WERI-Rb-1 (cell line): ENCODE results near the gene DTL.

ENCODE experiments used
- DNase-seq: peaks from one replicate; pipeline ENCODE4 v3.0.0-alpha.2; 2020
- H3K27ac ChIP-seq: fragments of 250-450 bp; sonication (Bioruptor Pico); 2 replicates; pipeline ENCODE4 v1.5.1; 2020; ENCODE audit warnings: mild to moderate bottlenecking, moderate library complexity
- H3K27me3 ChIP-seq: fragments of 250-450 bp; sonication (Bioruptor Pico); 2 replicates; pipeline ENCODE4 v1.5.1; 2021; ENCODE audit warnings: mild to moderate bottlenecking, low read depth, moderate library complexity; ENCODE audit not compliant: insufficient read depth, severe bottlenecking
- H3K36me3 ChIP-seq: fragments of 250-450 bp; sonication (Bioruptor Pico); 2 replicates; pipeline ENCODE4 v1.5.1; 2020; ENCODE audit warnings: mild to moderate bottlenecking, moderate library complexity
- H3K4me3 ChIP-seq: 2 replicates; pipeline ENCODE4 v1.5.1; 2011; ENCODE audit warnings: low read depth, mild to moderate bottlenecking, control low read depth, low read length
- H3K9me3 ChIP-seq: fragments of 250-450 bp; sonication (Bioruptor Pico); 2 replicates; pipeline ENCODE4 v1.5.1; 2021; ENCODE audit warnings: mild to moderate bottlenecking, moderate library complexity; ENCODE audit not compliant: severe bottlenecking
- TF ChIP-seq, protein P1 (sequence below): IDR thresholded peaks from 2 replicates; pipeline ENCODE4 v1.5.1; 2011; ENCODE audit warnings: low read depth, mild to moderate bottlenecking, control low read depth, inconsistent platforms, low read length

The DTL gene

DNA sequence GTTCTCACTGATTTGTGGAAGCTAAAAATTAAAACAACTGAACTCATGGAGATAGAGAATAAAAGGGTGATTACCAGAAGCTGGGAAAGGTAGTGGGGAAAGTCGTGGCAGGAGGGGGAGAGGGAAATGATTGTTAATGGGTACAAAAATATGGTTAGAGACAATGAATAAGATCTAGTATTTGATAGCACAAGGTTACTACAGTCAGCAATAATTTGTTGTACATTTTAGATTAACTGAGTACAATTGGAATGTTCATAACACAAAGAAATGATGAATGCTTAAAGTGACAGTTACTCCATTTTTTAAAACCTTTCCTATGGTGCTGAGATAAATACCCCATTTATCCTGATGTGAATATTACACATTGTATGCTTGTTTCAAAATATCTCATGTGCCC, 102.3 kb downstream of the DTL start:
- no peak for DNase-seq
- H3K4me3 ChIP-seq, result no peak overlapping the region
- TF ChIP-seq, protein P1, sequence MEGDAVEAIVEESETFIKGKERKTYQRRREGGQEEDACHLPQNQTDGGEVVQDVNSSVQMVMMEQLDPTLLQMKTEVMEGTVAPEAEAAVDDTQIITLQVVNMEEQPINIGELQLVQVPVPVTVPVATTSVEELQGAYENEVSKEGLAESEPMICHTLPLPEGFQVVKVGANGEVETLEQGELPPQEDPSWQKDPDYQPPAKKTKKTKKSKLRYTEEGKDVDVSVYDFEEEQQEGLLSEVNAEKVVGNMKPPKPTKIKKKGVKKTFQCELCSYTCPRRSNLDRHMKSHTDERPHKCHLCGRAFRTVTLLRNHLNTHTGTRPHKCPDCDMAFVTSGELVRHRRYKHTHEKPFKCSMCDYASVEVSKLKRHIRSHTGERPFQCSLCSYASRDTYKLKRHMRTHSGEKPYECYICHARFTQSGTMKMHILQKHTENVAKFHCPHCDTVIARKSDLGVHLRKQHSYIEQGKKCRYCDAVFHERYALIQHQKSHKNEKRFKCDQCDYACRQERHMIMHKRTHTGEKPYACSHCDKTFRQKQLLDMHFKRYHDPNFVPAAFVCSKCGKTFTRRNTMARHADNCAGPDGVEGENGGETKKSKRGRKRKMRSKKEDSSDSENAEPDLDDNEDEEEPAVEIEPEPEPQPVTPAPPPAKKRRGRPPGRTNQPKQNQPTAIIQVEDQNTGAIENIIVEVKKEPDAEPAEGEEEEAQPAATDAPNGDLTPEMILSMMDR, result no peak
- no peaks in the 10 kb centered on the region for H3K27me3 ChIP-seq
- peaks cover 3% of the 10 kb centered on the region for H3K9me3 ChIP-seq
- H3K36me3 ChIP-seq, result no peaks in the 10 kb centered on the region
- no peak overlapping the region for H3K27ac ChIP-seq

DNA sequence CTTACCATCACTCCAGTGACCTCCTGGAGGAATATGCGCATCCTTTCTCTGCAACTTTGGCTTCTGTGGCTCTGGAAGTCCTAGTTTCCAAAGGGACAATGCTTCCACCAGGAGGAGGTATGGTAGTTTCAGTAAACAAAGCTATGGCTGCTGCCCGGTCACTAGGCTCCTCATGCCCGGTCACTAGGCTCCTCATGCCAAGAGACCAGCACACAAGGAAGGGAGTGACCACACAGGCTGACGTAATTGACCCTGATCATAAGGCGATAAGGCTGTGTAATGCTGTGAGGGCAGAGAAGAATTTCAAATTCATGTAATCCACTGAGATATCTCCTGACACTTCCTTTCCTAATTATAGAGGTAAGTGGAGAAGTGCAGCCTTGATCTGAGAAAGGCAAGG, 102.9 kb downstream of the DTL start:
- Histone ChIP-seq H3K9me3 (peaks cover 3% of the 10 kb centered on the region), H3K36me3 (no peaks in the 10 kb centered on the region), H3K27ac (no peak overlapping the region), H3K27me3 (no peaks in the 10 kb centered on the region), H3K4me3 (no peak overlapping the region)
- no peak for DNase-seq
- TF ChIP-seq, protein P1, result peak; percentile 14; the same call in 1 of the 2 replicates

DNA sequence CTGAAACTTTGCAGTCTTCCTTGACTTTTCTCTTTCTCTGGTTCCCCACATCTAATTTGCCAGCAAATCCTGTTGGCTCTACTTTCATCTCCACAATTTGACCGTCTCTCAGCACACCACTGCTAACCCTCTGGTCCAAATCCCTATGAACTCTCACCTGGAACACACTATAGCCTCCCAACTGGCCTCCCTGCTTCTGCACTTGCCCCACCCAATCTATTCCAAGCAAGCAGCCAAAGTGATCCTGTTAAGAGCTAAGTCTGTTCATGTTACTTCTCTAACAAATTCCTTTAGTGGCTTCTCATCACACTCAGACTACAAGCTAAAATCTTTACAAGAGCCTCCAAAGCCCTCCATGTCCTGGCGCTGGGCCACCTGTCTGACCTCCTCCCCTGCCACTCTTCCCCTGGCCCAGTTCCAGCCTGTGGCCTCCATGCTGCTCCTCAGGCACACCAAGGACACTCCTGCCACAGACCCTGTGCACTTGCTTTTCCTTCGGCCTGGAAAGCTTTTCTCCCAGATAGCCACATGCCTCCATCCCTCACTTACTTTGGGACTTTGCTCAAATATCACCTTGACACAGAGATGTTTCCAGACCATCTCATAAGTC, 104.1 kb downstream of the DTL start:
- no peaks in the 10 kb centered on the region for H3K9me3 ChIP-seq
- no peak for DNase-seq
- no peak overlapping the region for H3K27ac ChIP-seq
- no peak overlapping the region for H3K4me3 ChIP-seq
- no peaks in the 10 kb centered on the region for H3K27me3 ChIP-seq
- no peaks in the 10 kb centered on the region for H3K36me3 ChIP-seq
- TF ChIP-seq, protein P1, result no peak

DNA sequence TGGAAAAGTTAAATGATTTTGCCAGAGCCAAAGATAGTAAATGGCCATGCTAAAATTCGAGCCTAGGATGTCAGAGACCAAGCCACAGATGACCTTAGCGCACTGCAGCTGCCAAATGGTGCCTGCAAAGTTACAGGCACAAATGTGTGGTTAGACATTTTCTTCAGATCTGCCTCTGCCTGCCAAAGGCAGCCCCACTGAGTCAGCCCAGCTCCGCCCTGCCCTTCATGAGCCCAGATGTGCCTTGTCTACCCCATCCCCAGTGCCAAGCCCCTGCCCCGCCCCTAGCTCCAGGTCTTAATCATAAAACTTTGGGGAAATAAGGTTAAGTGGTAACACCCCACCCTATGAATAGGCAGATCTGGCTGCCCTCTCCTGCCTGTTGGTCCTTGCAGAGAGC, 105.9 kb downstream of the DTL start:
- no peak for DNase-seq
- no peaks in the 10 kb centered on the region for H3K27me3 ChIP-seq
- H3K36me3 ChIP-seq, result no peaks in the 10 kb centered on the region
- TF ChIP-seq, protein P1, result no peak
- no peak overlapping the region for H3K4me3 ChIP-seq
- H3K27ac ChIP-seq, result no peak overlapping the region
- no peaks in the 10 kb centered on the region for H3K9me3 ChIP-seq

DNA sequence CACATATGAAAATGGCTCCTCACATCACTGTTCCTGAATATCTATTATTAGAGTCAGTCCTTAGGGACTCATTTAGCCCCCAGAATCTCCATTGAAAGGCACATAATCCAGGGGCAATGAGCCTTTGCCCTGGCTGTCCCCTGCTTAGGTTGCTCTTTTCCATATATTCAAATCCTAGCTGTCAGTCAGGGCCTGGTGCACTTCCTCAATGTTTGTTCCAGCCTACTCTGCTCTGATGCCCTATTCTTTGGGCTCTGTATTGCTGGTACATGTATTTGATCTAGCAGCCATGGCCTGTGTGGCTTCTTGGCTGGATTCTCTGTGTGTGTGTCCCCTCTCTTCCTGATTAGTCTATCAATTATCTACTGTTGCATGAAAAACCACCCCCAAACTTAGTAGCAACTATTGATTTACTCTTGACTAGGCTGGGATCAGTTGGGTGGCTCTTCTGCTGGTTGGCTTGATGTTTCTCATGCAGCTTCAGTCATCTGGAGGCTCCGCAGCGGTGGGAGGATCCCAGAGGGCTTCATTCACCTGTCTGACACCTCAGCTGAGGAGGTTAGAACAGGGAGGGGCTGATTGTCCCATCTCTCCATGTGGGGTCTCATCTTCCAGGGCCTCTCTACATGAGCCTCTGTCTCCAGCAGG, 107.5 kb downstream of the DTL start:
- no peak for DNase-seq
- H3K9me3 ChIP-seq, result no peaks in the 10 kb centered on the region
- TF ChIP-seq, protein P1, result no peak
- no peaks in the 10 kb centered on the region for H3K36me3 ChIP-seq
- no peak overlapping the region for H3K27ac ChIP-seq
- no peak overlapping the region for H3K4me3 ChIP-seq
- H3K27me3 ChIP-seq, result no peaks in the 10 kb centered on the region
